GM12891 (cell line): Measurements from ENCODE around the gene SMC3.

ENCODE experiments used
- PAX5 ChIP-seq: IDR thresholded peaks from 2 replicates; pipeline ENCODE4 v1.6.1; 2011; ENCODE audit warnings: low read length, moderate library complexity, mild to moderate bottlenecking; ENCODE audit not compliant: insufficient read depth, severe bottlenecking
- POLR2A ChIP-seq: IDR thresholded peaks from 2 replicates; pipeline ENCODE4 v1.6.1; 2011; ENCODE audit warnings: low read depth, low read length, control low read depth
- POLR2AphosphoS5 ChIP-seq: IDR thresholded peaks from 2 replicates; pipeline ENCODE4 v1.6.1; 2011; ENCODE audit warnings: low read depth, low read length, control low read depth
- POU2F2 ChIP-seq: IDR thresholded peaks from 2 replicates; pipeline ENCODE4 v1.6.1; 2011; ENCODE audit warnings: low read depth, mild to moderate bottlenecking, control low read depth, low read length, moderate library complexity
- SPI1 ChIP-seq: IDR thresholded peaks from 2 replicates; pipeline ENCODE4 v1.6.1; 2011; ENCODE audit warnings: low read depth, low read length, control low read depth
- TAF1 ChIP-seq: IDR thresholded peaks from 2 replicates; pipeline ENCODE4 v1.6.1; 2011; ENCODE audit warnings: low read depth, low read length, control low read depth

- TF ChIP-seq POLR2AphosphoS5 (no peak), POLR2A (no peak), POU2F2 (no peak), TAF1 (no peak), SPI1 (no peak), PAX5 (no peak)
Observed at GRCh38 chr10:110637558-110638053, 70.1 kb downstream of the SMC3 start.
